Measurements from ENCODE around the gene DCBLD2.

DNA sequence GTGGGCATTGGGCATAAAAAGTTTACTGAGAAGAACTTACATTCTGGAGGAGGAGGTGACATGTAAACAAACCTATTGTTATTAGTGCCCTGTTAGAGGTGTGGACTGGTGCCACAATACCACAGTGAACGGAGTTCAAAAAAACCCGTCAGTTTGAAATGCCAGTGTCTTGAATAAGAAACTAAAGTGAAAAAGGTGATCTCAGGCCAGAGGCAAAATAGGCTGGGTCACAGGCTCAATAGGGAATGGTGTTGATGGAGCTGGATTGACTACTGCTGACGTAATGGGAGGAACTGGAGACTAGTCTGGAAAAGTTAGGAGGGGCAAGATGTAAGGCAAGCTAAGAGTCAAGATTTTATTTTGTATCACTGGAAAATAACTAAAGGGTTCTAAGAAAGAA is 1.6 kb upstream of the DCBLD2 start:
- TF ChIP-seq, protein P1, sequence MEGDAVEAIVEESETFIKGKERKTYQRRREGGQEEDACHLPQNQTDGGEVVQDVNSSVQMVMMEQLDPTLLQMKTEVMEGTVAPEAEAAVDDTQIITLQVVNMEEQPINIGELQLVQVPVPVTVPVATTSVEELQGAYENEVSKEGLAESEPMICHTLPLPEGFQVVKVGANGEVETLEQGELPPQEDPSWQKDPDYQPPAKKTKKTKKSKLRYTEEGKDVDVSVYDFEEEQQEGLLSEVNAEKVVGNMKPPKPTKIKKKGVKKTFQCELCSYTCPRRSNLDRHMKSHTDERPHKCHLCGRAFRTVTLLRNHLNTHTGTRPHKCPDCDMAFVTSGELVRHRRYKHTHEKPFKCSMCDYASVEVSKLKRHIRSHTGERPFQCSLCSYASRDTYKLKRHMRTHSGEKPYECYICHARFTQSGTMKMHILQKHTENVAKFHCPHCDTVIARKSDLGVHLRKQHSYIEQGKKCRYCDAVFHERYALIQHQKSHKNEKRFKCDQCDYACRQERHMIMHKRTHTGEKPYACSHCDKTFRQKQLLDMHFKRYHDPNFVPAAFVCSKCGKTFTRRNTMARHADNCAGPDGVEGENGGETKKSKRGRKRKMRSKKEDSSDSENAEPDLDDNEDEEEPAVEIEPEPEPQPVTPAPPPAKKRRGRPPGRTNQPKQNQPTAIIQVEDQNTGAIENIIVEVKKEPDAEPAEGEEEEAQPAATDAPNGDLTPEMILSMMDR (IDR thresholded peaks at IDR 0.05), result no peak
- TF ChIP-seq POLR2A (IDR thresholded peaks at IDR 0.05), result no peak

All from body of pancreas (tissue), 4 donors.